Adrenal gland (tissue), 5 donors: ENCODE data around the gene TTC9B.

Experiments used
- POLR2A ChIP-seq, 2 donors: fragments of 450-650 bp; IDR thresholded peaks; one replicate each; pipeline ENCODE4 v1.6.1; 2017; ENCODE audit warnings: antibody characterized with exemption in 2 of 2, mild to moderate bottlenecking in 2 of 2, moderate library complexity in 1 of 2
- TF ChIP-seq, protein P1 (sequence below), 6 experiments: fragments of 450-650 bp in 4 of 6; fragments of 200-600 bp in 2 of 6; sonication (generic) in 1 of 6; IDR thresholded peaks; 1 replicate in 5 of 6; 2 replicates in 1 of 6; pipeline versions ENCODE4 v1.5.1 to v1.8.0; 2016 to 2021; ENCODE audit warnings: antibody characterized with exemption in 6 of 6, mild to moderate bottlenecking in 2 of 6, moderate library complexity in 1 of 6
- donor health status: DM: no; HTN: no; CAD: no.

DNA sequence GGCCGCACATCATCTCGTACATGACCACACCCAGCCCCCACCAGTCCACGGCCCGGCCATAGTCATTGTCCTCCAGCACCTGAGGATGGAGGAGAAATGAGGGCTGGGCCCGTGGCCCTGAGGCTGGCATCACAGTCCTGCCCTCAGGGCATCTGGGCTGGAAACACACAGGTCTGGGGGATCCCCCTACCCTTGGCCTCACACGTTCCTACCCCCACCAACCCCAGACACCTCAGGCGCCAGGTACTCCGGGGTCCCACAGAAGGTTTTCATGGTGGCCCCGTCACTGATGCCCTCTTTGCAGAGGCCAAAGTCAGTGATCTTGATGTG lies 17.8 kb upstream of the TTC9B start:
- TF ChIP-seq, protein P1, sequence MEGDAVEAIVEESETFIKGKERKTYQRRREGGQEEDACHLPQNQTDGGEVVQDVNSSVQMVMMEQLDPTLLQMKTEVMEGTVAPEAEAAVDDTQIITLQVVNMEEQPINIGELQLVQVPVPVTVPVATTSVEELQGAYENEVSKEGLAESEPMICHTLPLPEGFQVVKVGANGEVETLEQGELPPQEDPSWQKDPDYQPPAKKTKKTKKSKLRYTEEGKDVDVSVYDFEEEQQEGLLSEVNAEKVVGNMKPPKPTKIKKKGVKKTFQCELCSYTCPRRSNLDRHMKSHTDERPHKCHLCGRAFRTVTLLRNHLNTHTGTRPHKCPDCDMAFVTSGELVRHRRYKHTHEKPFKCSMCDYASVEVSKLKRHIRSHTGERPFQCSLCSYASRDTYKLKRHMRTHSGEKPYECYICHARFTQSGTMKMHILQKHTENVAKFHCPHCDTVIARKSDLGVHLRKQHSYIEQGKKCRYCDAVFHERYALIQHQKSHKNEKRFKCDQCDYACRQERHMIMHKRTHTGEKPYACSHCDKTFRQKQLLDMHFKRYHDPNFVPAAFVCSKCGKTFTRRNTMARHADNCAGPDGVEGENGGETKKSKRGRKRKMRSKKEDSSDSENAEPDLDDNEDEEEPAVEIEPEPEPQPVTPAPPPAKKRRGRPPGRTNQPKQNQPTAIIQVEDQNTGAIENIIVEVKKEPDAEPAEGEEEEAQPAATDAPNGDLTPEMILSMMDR (IDR thresholded peaks at IDR 0.05) = no peak
- TF ChIP-seq POLR2A (IDR thresholded peaks at IDR 0.05) = no peak
